GM21423 (cell line): ENCODE results near the gene FXN.
"Not testable (repeated sequence)": the region's sequence is repeated elsewhere in the genome, so short reads cannot be mapped to it uniquely, and the experiment has no call there.

Experiments
- ATAC-seq: cut with Tn5 transposase; IDR thresholded peaks from one replicate; pipeline ENCODE4 v1.9.1; 2021; ENCODE audit warnings: mild to moderate bottlenecking, moderate library complexity; ENCODE audit not compliant: unreplicated experiment

Gene FXN

GRCh38 chr9:69035438-69036308 is at the start of gene FXN:
Gene FXN, plus strand, starts transcription at chr9:69035752. Its CDS starts 31 bp downstream, at chr9:69035783.
- peak; percentile 89 for ATAC-seq

- not testable (repeated sequence) for ATAC-seq
Measured at GRCh38 chr9:68986949-68987348, 48.6 kb upstream of the FXN start.

- no peak for ATAC-seq
Measured at GRCh38 chr9:68991457-68991856, 44.1 kb upstream of the FXN start.

GRCh38 chr9:68995776-68996175 is 39.8 kb upstream of the FXN start:
- ATAC-seq, result no peak

- ATAC-seq, result no peak
Measured at GRCh38 chr9:68996462-68996861, 39.1 kb upstream of the FXN start.

GRCh38 chr9:68997666-68998065 is 37.9 kb upstream of the FXN start:
- ATAC-seq, result no peak

- no peak for ATAC-seq
Measured at GRCh38 chr9:68998385-68998784, 37.2 kb upstream of the FXN start.

- peak; percentile 49 for ATAC-seq
Measured at GRCh38 chr9:68998812-68999211, 36.7 kb upstream of the FXN start.

GRCh38 chr9:68999393-69000105 is 36.0 kb upstream of the FXN start:
- peak; percentile 78 for ATAC-seq

- ATAC-seq, result no peak
Measured at GRCh38 chr9:69001921-69002320, 33.6 kb upstream of the FXN start.

- ATAC-seq, result no peak
Measured at GRCh38 chr9:69003051-69003450, 32.5 kb upstream of the FXN start.

- ATAC-seq, result no peak
Measured at GRCh38 chr9:69004836-69005235, 30.7 kb upstream of the FXN start.

GRCh38 chr9:69009708-69010107 is 25.8 kb upstream of the FXN start:
- no peak for ATAC-seq

- ATAC-seq, result peak; percentile 59
Measured at GRCh38 chr9:69012696-69013381, 22.7 kb upstream of the FXN start.

GRCh38 chr9:69013382-69013727 is 22.2 kb upstream of the FXN start:
- ATAC-seq, result no peak

GRCh38 chr9:69014013-69014412 is 21.5 kb upstream of the FXN start, which contains the start of gene PRKACG:
Gene PRKACG, minus strand, starts transcription at chr9:69014113. Its CDS starts 21 bp downstream, at chr9:69014092.
- ATAC-seq, result no peak

GRCh38 chr9:69016191-69017096 is 19.1 kb upstream of the FXN start:
- ATAC-seq, result no peak

GRCh38 chr9:69018737-69019136 is 16.8 kb upstream of the FXN start:
- no peak for ATAC-seq

- no peak for ATAC-seq
Measured at GRCh38 chr9:69019808-69020207, 15.7 kb upstream of the FXN start.

- ATAC-seq, result no peak
Measured at GRCh38 chr9:69020301-69021145, 15.0 kb upstream of the FXN start.
